ENCODE measurements around the gene KRTCAP2.
"Not testable (repeated sequence)": the region's sequence is repeated elsewhere in the genome, so short reads cannot be mapped to it uniquely, and the experiment has no call there.

The KRTCAP2 gene

GRCh38 chr1:155172732-155173477, at the start of gene KRTCAP2:
KRTCAP2 (minus strand) TSS chr1:155173304; CDS start chr1:155173224, 80 bp downstream.
- DNase-seq (ENCODE audit: low spot score), result peak; percentile 95

DNA sequence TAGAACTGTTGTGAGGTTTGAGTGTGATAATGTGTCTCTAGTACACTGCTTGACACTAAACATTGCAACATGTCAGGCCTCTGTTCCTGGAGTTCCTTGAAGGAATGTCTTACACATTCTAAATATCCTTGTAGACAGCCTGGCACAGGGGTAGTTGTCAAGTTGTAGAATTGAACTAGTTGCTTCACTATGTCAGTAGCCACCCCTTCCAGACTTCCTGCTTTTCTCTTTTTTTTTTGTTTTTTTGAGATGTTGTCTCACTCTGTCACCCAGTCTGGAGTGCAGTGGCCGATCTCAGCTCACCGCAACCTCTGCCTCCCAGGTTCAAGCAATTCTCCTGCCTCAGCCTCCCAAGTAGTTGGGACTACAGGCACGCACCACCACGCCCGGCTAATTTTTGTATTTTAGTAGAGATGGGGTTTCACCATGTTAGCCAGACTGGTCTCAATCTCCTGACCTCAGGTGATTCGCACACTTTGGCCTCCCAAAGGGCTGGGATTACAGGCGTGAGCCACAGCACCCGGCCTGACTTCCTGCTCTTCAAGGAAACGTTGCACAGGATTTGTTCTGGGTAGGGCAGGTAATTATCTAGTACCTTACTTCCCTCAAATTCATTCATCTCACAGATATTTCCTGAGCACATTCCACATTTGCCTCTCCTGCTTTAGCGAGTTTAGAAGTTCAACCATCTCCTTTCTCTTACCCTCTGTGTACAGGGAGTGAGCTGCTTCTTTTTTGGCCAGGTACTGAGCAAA, 47.3 kb upstream of the KRTCAP2 start:
- not testable (repeated sequence) for DNase-seq (ENCODE audit: low spot score)

DNA sequence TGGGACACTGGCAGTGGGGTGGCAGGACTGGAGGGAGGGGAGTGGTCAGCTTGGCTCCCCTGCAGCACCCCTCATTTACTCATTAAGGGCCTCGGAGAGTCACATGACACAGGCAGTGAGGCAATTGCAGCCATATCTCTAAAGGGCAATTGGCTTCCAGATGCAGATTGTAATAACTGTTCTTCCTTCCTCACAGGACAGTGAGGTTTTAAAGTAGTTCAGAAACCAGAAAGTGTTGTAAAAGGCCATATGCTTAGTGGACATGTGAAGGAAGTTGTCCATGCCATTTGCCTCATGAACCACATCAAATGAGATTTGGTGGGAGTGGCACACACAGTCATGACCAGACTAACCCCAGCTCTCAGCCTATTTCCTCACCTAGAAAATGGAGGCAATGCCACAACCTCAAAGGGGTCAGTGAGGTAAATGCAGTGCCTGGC, 46.5 kb upstream of the KRTCAP2 start:
- DNase-seq (ENCODE audit: low spot score), result no peak

DNA sequence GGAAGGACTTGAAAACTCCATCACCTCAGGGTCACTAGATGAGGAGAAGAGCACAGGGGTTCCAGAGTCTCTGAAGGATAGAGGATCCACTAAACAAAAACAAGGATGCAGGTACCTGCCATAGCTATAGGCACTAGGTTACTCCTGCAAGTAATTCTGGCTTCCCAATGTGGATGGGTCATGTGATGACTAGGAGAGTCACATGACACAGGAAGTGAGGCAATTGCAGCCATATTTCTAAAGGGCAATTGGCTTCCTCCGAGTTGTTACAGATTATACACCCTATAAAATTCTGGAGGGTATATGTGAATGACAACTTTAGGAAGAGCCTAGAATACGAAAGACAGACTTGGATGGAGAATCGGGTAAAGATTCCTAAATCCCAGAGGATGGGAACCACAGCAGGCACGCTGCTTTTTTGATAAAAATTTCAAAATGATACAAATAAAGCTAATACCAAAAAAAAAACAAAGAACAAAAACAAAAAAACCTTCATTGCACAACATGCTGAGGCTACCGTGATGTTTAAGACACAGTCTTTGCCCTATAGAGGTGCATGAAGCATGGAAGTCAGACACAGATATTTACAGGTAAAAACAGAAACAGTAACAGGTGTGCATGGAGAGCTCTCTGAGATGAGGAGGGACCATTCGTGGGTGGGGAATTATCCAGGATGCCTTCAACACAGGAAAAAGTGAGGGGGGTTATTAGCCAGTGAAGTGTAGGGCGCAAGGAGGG, 45.9 kb upstream of the KRTCAP2 start:
- DNase-seq (ENCODE audit: low spot score), result no peak

- not testable (repeated sequence) for DNase-seq (ENCODE audit: low spot score)
These were observed 41.6 kb upstream of the KRTCAP2 start for GRCh38 chr1:155214702-155215101.

GRCh38 chr1:155212051-155212440, 38.9 kb upstream of the KRTCAP2 start:
- DNase-seq (ENCODE audit: low spot score), result not testable (repeated sequence)

GRCh38 chr1:155211381-155212050, 38.4 kb upstream of the KRTCAP2 start:
- DNase-seq (ENCODE audit: low spot score), result not testable (repeated sequence)

DNA sequence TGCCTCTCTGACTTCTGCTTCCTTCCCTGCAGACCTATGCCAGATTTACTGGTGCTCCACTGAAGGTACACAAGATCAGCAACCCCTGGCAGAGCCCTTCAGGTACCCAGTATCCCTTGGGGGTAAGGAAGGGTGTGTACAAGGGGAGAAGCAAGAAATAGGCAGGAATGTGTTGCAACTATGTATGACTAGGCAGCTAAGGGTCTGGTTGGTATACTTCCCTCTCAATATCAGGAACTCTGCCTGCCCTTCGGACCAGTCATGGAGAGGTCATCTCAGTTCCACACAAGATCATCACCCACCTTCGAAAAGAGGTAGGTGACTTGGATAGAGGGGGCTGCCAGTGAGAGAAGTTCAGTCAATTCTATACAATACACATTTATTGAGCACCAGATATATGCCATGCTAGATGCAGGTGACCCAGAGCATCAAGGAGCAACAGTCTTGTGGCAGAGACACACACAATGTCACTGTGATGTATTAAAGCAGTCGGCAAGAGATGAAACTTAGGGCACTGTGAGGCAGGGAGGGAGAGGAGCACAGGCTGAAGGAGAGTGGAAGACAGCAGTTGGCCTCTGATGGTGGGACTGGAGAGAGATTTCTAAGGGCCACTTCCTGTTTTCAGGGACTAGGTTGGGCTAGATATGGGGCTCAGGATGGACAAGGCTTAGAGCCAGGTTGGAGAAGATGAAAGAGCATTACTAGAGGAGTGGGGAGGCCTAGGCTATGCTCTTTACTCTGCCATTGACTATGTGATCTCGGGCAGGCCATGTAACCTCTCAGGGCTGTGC, 37.4 kb upstream of the KRTCAP2 start:
- DNase-seq (ENCODE audit: low spot score), result no peak

DNA sequence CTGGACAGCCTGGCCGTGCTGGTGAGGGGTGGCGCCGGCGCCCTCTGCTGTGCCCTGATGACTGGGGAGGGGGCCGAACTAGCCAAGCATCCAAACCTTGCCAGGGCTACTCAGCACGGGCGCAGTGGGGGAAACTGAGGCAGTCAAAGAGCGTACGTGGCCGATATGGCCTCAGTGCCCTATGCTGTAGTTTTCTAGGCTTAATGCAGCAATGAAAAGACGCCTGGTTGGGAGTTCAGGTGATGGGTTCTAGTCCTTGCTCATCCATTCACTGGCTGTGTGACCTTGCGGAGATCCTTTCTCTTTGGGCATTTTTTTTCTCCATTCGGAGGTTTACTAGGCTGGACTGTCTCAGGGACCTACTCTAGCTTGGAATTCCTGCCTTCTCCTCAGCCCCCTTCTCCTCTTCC, 36.2 kb upstream of the KRTCAP2 start:
- DNase-seq (ENCODE audit: low spot score), result no peak

- DNase-seq (ENCODE audit: low spot score), result peak; percentile 86
These were observed 35.6 kb upstream of the KRTCAP2 start, which contains the start of gene MTX1 for GRCh38 chr1:155208541-155209311. MTX1 (plus strand) TSS chr1:155208695; CDS start chr1:155208805, 110 bp downstream.

DNA sequence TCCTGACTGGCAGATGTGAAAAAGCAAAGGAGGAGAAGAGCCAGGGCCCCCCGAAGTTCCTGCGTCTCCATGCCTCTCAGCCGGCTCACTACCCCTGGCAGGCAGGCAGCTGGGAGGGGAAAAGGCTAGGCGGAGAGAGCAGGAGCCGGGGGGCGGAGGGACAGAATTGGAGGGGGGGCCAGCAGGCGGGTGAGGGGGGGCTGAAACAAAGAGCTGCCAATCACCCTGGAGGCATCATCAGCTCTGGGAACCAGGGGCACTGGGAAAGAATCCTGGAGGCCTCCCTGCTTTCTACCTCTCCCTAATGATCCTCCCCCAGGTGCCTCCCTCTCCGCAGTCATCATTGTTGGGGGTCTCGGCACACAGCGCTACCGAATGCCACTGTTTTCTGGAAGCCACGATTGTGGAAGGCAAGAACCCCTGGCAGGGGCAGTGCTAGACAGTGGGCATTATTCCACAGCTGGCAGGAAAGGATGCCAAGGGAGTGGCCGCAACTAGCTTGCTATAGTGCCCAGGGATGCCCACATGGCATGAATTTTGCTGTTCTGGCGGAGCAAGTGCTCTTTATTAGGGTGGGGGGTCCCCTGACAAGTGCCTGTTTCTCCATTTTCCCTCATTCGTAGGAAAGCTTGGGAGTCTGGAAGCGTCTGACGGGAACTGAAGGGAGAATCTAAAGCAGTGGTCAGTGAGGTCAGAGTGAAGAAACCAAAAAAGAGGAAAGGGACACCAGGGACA, 34.9 kb upstream of the KRTCAP2 start, which contains the start of gene THBS3:
TSS of gene THBS3 (minus strand) at position 92 of the 735 bp plus-strand sequence. CDS start at position 71, 21 bp downstream.
- no peak for DNase-seq (ENCODE audit: low spot score)

- DNase-seq (ENCODE audit: low spot score), result peak; percentile 89
These were observed 34.0 kb upstream of the KRTCAP2 start for GRCh38 chr1:155206891-155207805.

- DNase-seq (ENCODE audit: low spot score), result no peak
These were observed 33.0 kb upstream of the KRTCAP2 start for GRCh38 chr1:155205969-155206593.

DNA sequence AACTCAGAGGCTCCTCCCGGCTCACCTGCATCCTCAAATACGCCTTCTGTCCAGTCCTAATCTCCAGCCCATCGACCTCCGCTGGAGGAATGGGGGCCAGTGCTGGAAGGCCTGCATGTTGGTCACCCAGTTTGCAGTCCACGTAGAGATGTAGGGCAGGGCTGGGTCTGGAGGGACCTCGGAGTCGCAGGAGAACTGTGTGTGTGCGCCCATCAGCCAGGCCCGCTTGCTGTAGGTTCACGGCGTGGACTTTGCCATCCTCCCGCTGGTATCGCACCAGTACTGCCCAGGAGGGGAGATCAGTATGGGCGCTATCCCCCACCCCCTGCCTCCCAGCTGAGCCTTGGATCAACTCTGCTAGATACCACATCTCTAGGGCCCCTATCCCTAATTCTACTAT, 31.9 kb upstream of the KRTCAP2 start:
- no peak for DNase-seq (ENCODE audit: low spot score)

GRCh38 chr1:155202731-155203515, 29.8 kb upstream of the KRTCAP2 start:
- DNase-seq (ENCODE audit: low spot score), result no peak

- no peak for DNase-seq (ENCODE audit: low spot score)
These were observed 29.1 kb upstream of the KRTCAP2 start for GRCh38 chr1:155202198-155202597.

DNA sequence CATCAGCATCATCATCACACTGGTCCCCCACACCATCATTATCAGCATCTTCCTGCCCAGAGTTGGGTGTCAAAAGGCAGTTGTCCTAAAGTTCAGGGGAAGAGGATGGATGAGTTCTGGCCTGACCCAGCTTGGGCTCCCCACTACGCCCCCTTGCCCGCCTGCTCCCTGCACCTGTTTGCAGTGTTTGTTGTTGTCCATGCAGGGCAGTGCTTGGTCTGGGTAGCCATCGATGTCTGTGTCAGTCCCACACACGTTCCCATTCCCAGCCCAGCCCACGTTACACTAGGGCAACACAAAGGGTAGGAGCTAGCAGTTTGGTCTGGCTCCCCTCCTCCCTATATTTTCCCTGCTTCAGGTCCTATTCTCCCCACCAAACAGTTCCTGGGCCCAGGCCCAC, 27.8 kb upstream of the KRTCAP2 start:
- no peak for DNase-seq (ENCODE audit: low spot score)

Measured in CD4-positive, alpha-beta T cell treated with Interleukin-6 at 100 ng/mL for 8 hours (primary cell).